Measurements from ENCODE around the gene RUFY3. TPM values are rescaled to one million over a fixed set of nuclear protein-coding genes. Genes with fewer than 3 reads are reported as not detected.

RUFY3 gene
- total RNA-seq, 1 donor from 2014 or later: 74.9 TPM

DNA sequence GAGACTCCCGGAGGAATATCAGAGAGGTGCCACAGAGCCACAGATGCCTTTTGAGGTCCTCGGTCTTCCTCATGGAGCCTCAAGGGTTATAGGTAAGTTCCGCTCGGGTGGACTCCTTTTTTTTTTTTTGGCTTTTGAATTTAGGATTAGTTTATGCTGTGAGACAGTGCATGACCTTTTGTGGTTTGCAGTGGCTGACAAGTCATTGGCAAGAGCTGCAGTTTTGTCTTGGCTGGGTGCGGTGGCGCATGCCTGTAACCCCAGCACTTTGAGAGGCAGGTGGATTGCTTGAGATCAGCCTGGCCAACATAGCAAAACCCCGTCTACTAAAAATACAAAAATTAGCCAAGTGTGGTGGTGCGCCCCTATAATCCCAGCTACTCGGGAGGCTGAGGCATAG, 122.4 kb downstream of the RUFY3 start:
- no peak overlapping the region for H3K4me3 Mint-ChIP-seq
- H3K27ac Mint-ChIP-seq: no peak overlapping the region
- no peak for DNase-seq (ENCODE audit: extremely low spot score, unreplicated experiment)
- no peaks in the 10 kb centered on the region for H3K27me3 Mint-ChIP-seq
- no peaks in the 10 kb centered on the region for H3K36me3 Mint-ChIP-seq
- TF ChIP-seq, protein P1, sequence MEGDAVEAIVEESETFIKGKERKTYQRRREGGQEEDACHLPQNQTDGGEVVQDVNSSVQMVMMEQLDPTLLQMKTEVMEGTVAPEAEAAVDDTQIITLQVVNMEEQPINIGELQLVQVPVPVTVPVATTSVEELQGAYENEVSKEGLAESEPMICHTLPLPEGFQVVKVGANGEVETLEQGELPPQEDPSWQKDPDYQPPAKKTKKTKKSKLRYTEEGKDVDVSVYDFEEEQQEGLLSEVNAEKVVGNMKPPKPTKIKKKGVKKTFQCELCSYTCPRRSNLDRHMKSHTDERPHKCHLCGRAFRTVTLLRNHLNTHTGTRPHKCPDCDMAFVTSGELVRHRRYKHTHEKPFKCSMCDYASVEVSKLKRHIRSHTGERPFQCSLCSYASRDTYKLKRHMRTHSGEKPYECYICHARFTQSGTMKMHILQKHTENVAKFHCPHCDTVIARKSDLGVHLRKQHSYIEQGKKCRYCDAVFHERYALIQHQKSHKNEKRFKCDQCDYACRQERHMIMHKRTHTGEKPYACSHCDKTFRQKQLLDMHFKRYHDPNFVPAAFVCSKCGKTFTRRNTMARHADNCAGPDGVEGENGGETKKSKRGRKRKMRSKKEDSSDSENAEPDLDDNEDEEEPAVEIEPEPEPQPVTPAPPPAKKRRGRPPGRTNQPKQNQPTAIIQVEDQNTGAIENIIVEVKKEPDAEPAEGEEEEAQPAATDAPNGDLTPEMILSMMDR (conservative IDR thresholded peaks at IDR 0.05): no peak
- H3K4me1 Mint-ChIP-seq (ENCODE audit: unreplicated experiment): peaks cover 9% of the 10 kb centered on the region
- H3K9me3 Mint-ChIP-seq: no peaks in the 10 kb centered on the region

GRCh38 chr4:70849291-70849690, 127.5 kb downstream of the RUFY3 start:
- DNase-seq (ENCODE audit: extremely low spot score, unreplicated experiment): no peak
- H3K9me3 Mint-ChIP-seq: no peaks in the 10 kb centered on the region
- no peak overlapping the region for H3K4me3 Mint-ChIP-seq
- TF ChIP-seq, protein P1 (conservative IDR thresholded peaks at IDR 0.05): no peak
- no peaks in the 10 kb centered on the region for H3K27me3 Mint-ChIP-seq
- no peaks in the 10 kb centered on the region for H3K4me1 Mint-ChIP-seq (ENCODE audit: unreplicated experiment)
- no peak overlapping the region for H3K27ac Mint-ChIP-seq
- no peaks in the 10 kb centered on the region for H3K36me3 Mint-ChIP-seq

DNA sequence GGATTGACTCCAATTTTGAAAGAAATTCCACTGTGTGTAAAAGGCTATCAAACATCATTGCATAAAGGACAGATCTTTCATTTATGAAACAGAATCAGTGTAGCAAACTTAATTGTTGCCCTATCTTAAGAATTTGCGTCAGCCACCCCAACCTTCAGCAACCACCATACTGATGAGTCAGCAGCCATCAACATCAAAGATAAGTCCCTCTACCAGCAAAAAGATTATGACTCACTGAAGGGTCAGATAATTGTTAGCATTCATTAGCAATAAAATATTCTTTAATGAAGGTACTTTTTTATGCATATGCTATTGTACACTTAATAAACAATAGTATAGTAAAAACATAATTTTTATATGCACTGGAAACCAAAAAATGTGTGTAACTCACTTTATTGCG, 133.7 kb downstream of the RUFY3 start:
- Mint-ChIP-seq H3K27ac (no peak overlapping the region), H3K27me3 (no peaks in the 10 kb centered on the region), H3K4me3 (no peak overlapping the region), H3K9me3 (no peaks in the 10 kb centered on the region), H3K36me3 (no peaks in the 10 kb centered on the region), H3K4me1 (ENCODE audit: unreplicated experiment) (peaks cover 8% of the 10 kb centered on the region)
- no peak for DNase-seq (ENCODE audit: extremely low spot score, unreplicated experiment)
- TF ChIP-seq, protein P1 (conservative IDR thresholded peaks at IDR 0.05): no peak

Other genes starting within 250 kb of the RUFY3 start
- not detected in 2 replicates for gene MUC7, start 249.8 kb upstream of the RUFY3 start, total RNA-seq (ENCODE audit: low replicate concordance)
- gene AMTN, start 203.4 kb upstream of the RUFY3 start, total RNA-seq (ENCODE audit: low replicate concordance): not detected in 2 replicates
- 0.36 and 0.94 TPM in 2 replicates for gene AMBN, start 129.7 kb upstream of the RUFY3 start, total RNA-seq (ENCODE audit: low replicate concordance)
- 0.17 and 0.41 TPM in 2 replicates for gene ENAM, start 93.2 kb upstream of the RUFY3 start, total RNA-seq (ENCODE audit: low replicate concordance)
- gene JCHAIN, start 55.5 kb upstream of the RUFY3 start, total RNA-seq (ENCODE audit: low replicate concordance): not detected in 2 replicates
- 26.4 and 29.1 TPM in 2 replicates for gene UTP3, start 33.4 kb upstream of the RUFY3 start, total RNA-seq (ENCODE audit: low replicate concordance)
- 91.6 and 95.5 TPM in 2 replicates for gene GRSF1, start 117.9 kb downstream of the RUFY3 start, total RNA-seq (ENCODE audit: low replicate concordance)
- gene MOB1B, start 180.4 kb downstream of the RUFY3 start, total RNA-seq (ENCODE audit: low replicate concordance): 34.4 and 48.2 TPM in 2 replicates

Measured in type B pancreatic cell (in vitro differentiated cells).